Fibroblast of pulmonary artery (primary cell): ENCODE measurements around the gene CAPN14.

Experiments
- DNase-seq: peaks from one replicate; pipeline ENCODE4 v3.0.0-alpha.2; 2010; ENCODE audit warnings: low read depth
- H3K4me3 ChIP-seq: replicated peaks from 2 replicates; pipeline ENCODE4 v1.5.1; 2011; ENCODE audit warnings: low read depth, mild to moderate bottlenecking, control low read depth, low read length, moderate library complexity
- CTCF ChIP-seq: IDR thresholded peaks from 2 replicates; pipeline ENCODE4 v1.5.1; 2011; ENCODE audit warnings: mild to moderate bottlenecking, control low read depth, low read length, inconsistent platforms; ENCODE audit errors: missing control alignments

The CAPN14 gene

GRCh38 chr2:31223749-31224148 is 6.4 kb upstream of the CAPN14 start:
- TF ChIP-seq CTCF: no peak
- H3K4me3 ChIP-seq: no peak overlapping the region
- no peak for DNase-seq

- DNase-seq: no peak
- TF ChIP-seq CTCF: no peak
- H3K4me3 ChIP-seq: no peak overlapping the region
These were observed 5.7 kb upstream of the CAPN14 start for GRCh38 chr2:31223026-31223425.

- no peak overlapping the region for H3K4me3 ChIP-seq
These were observed 4.8 kb upstream of the CAPN14 start for GRCh38 chr2:31222071-31222470.

GRCh38 chr2:31221544-31221943 is 4.2 kb upstream of the CAPN14 start:
- no peak for TF ChIP-seq CTCF
- H3K4me3 ChIP-seq: no peak overlapping the region
- DNase-seq: no peak

More at GRCh38 chr2:31222071-31222470, 4.8 kb upstream of the CAPN14 start:
- DNase-seq: no peak
- TF ChIP-seq CTCF: no peak

- no peak overlapping the region for H3K4me3 ChIP-seq
- no peak for TF ChIP-seq CTCF
- DNase-seq: no peak
These were observed 2.0 kb upstream of the CAPN14 start for GRCh38 chr2:31219131-31219969.

- no peak for TF ChIP-seq CTCF
- DNase-seq: no peak
- H3K4me3 ChIP-seq: no peak overlapping the region
These were observed 581 bp downstream of the CAPN14 start for GRCh38 chr2:31216734-31217133.

GRCh38 chr2:31214444-31214915 is 2.8 kb downstream of the CAPN14 start:
- no peak overlapping the region for H3K4me3 ChIP-seq
- DNase-seq: no peak
- TF ChIP-seq CTCF: no peak
